Left cardiac atrium (tissue), 2 donors: ENCODE data around the gene AQP12A. TPM values are rescaled to one million over a fixed set of nuclear protein-coding genes. Genes with fewer than 3 reads are reported as not detected.

Experiments used
- total RNA-seq, 2 donors: library from RNA; stranded (reverse); fragmentation: NEBNext Ultra II Directional; extraction: Animal tissue kit (Norgen Biotek cat#: 25700); gene quantifications; one replicate each; pipeline ENCODE4 v1.2.1, GENCODE V29; 2021
- donor health status: DM: no; HTN: yes; CAD: no; lungs with severe emphysema.
- donor health status: DM: yes; HTN: yes; CAD: no.

AQP12A gene
- total RNA-seq, 2 donors from 2014 or later = not detected

Other genes with a start within 250 kb of the AQP12A start
- 1 to 10 TPM; 4.9 to 8.1 TPM for gene ANKMY1, start 133.9 kb upstream of the AQP12A start, total RNA-seq
- 1 to 10 TPM; 8.1 to 8.2 TPM for gene DUSP28, start 131.5 kb upstream of the AQP12A start, total RNA-seq
- 10 to 100 TPM; 47.3 to 67.6 TPM for gene RNPEPL1, start 123.4 kb upstream of the AQP12A start, total RNA-seq
- 10 to 100 TPM; 17.9 to 26.6 TPM for gene CAPN10, start 105.1 kb upstream of the AQP12A start, total RNA-seq
- gene GPR35, start 66.4 kb upstream of the AQP12A start, total RNA-seq = 1 to 10 TPM; 1.1 to 1.3 TPM
- not detected for gene AQP12B, start 9.0 kb upstream of the AQP12A start, total RNA-seq
- gene KIF1A, start 128.4 kb downstream of the AQP12A start, total RNA-seq = 10 to 100 TPM; 27.4 to 51.5 TPM
- under 1 TPM; 0.24 to 0.29 TPM for gene AGXT, start 177.0 kb downstream of the AQP12A start, total RNA-seq
- not detected for gene MAB21L4, start 204.3 kb downstream of the AQP12A start, total RNA-seq
- not detected for gene CROCC2, start 214.5 kb downstream of the AQP12A start, total RNA-seq